Panc1 (cell line): Measurements from ENCODE around the gene GPR137B. TPM values are rescaled to one million over a fixed set of nuclear protein-coding genes. Genes with fewer than 3 reads are reported as not detected.

Experiments used
- ATAC-seq: fragments of 200-7000 bp; cut with Tn5 transposase; 2 replicates; pipeline ENCODE4 v1.9.1; 2020; ENCODE audit warnings: mild to moderate bottlenecking, moderate library complexity
- BruUV-seq: library from RNA; stranded (reverse); fragments of 400-500 nt; replicated peaks from 2 replicates; lab custom pipeline; 2021; lab: Mats Ljungman, UMichigan
- CTCF ChIA-PET: fragments of 300-600 bp; sonication (Branson Sonifier 250); formaldehyde crosslinking; loops from one replicate; lab custom pipeline; 2022; ENCODE audit warnings: antibody characterized with exemption; lab: Charles Lee
- POLR2A ChIA-PET: fragments of 300-600 bp; sonication (Branson Sonifier 250); formaldehyde crosslinking; loops from one replicate; lab custom pipeline; 2022; ENCODE audit warnings: antibody characterized with exemption; lab: Charles Lee
- DNase-seq: peaks from one replicate; pipeline ENCODE4 v3.0.0-alpha.2; 2010; ENCODE audit warnings: low read depth, low spot score
- H3K27ac ChIP-seq: 2 replicates; pipeline ENCODE4 v1.5.1; 2011; ENCODE audit warnings: mild to moderate bottlenecking, low read length, inconsistent platforms
- H3K27me3 ChIP-seq: fragments of 200-500 bp; sonication (Bioruptor generic); 2 replicates; pipeline ENCODE4 v1.6.0; 2014; ENCODE audit warnings: low read length, inconsistent platforms; ENCODE audit not compliant: control insufficient read depth, insufficient read depth
- H3K36me3 ChIP-seq: fragments of 200-500 bp; sonication (Bioruptor generic); 2 replicates; pipeline ENCODE4 v1.5.1; 2014; ENCODE audit warnings: inconsistent platforms, mild to moderate bottlenecking, low read length, moderate library complexity; ENCODE audit not compliant: control insufficient read depth, insufficient read depth
- H3K4me1 ChIP-seq: 2 replicates; pipeline ENCODE4 v1.5.1; 2011; ENCODE audit warnings: inconsistent platforms, mild to moderate bottlenecking, low read length, moderate library complexity; ENCODE audit not compliant: control insufficient read depth, insufficient read depth
- H3K4me3 ChIP-seq, 2 experiments: 2 replicates each; pipeline ENCODE4 v1.5.1; 2011 to 2012; ENCODE audit warnings: low read depth in 2 of 2, low read length in 2 of 2, mild to moderate bottlenecking in 2 of 2, inconsistent platforms in 1 of 2, moderate library complexity in 1 of 2
- H3K9me3 ChIP-seq: fragments of 200-500 bp; sonication (Bioruptor generic); 2 replicates; pipeline ENCODE4 v1.5.1; 2014; ENCODE audit warnings: low read depth, mild to moderate bottlenecking, inconsistent platforms, low read length, moderate library complexity; ENCODE audit not compliant: control insufficient read depth, insufficient read depth
- POLR2AphosphoS5 ChIP-seq: IDR thresholded peaks from 2 replicates; pipeline ENCODE4 v1.6.1; 2012; ENCODE audit warnings: mild to moderate bottlenecking, low read depth, low read length, moderate library complexity
- SIN3A ChIP-seq: IDR thresholded peaks from 2 replicates; pipeline ENCODE4 v1.6.1; 2012; ENCODE audit warnings: low read depth, mild to moderate bottlenecking, low read length, moderate library complexity, borderline replicate concordance; ENCODE audit not compliant: insufficient read depth
- TCF7L2 ChIP-seq: IDR thresholded peaks from 2 replicates; pipeline ENCODE4 v1.6.1; 2011; ENCODE audit warnings: mild to moderate bottlenecking, low read depth, low read length, inconsistent platforms
- in situ Hi-C: cut with HindIII; loops from 2 replicates; pipeline ENCODE4 v1.10.0; 2016; ENCODE audit warnings: low sequenced_read_pairs, low pct_unique_long_range_greater_than_20kb
- intact Hi-C: fragments of 100-400 bp; cut with micrococcal nuclease; formaldehyde crosslinking; loops from one replicate; pipeline ENCODE4 v1.10.0; 2022; ENCODE audit not compliant: unreplicated experiment
- total RNA-seq: library from RNA; stranded (reverse); gene quantifications from one replicate; pipeline ENCODE4 v1.2.1, GENCODE V29; 2021; ENCODE audit not compliant: unreplicated experiment
- TF ChIP-seq, protein P1 (sequence below): fragments of 450-650 bp; IDR thresholded peaks from 2 replicates; pipeline ENCODE4 v1.5.1; 2017; ENCODE audit warnings: mild to moderate bottlenecking
- TF ChIP-seq, protein P2 (sequence below), 2 experiments: IDR thresholded peaks; 2 replicates each; pipeline ENCODE4 v1.6.1; 2011 to 2012; ENCODE audit warnings: low read depth in 2 of 2, control low read depth in 1 of 2, low read length in 1 of 2, mild to moderate bottlenecking in 1 of 2, moderate library complexity in 1 of 2; ENCODE audit not compliant: insufficient read depth in 1 of 2

Gene GPR137B
- total RNA-seq, 1 experiment from 2014 or later, result 25.3 TPM

DNA sequence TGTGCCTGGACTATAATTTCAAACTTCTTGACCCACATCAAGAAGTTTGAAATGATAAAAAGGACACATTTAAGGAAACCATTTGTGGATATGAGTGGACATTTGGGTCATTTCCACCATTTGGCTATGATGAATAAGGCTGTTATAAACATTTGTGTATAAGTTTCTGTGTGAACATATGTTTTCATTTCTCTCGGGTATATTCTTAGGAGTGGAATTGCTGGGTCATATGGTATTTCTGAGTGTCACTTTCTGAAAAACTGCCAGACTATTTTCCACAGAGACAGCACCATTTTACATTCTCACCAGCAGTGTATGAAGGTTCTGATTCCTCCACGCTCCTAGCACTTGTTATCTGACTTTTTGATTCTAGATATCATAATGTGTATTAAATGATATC is 50.8 kb downstream of the GPR137B start:
- no peaks in the 10 kb centered on the region for H3K27me3 ChIP-seq
- no peaks in the 10 kb centered on the region for H3K4me1 ChIP-seq
- POLR2A ChIA-PET, result no interaction called here
- H3K4me3 ChIP-seq, result no peak overlapping the region
- CTCF ChIA-PET, result no interaction called here
- no peaks in the 10 kb centered on the region for H3K9me3 ChIP-seq
- DNase-seq (no peak), ATAC-seq (no peak)
- H3K36me3 ChIP-seq, result no peaks in the 10 kb centered on the region
- in situ Hi-C loops (no loop called here), intact Hi-C loops (no loop called here)
- TF ChIP-seq, protein P1, sequence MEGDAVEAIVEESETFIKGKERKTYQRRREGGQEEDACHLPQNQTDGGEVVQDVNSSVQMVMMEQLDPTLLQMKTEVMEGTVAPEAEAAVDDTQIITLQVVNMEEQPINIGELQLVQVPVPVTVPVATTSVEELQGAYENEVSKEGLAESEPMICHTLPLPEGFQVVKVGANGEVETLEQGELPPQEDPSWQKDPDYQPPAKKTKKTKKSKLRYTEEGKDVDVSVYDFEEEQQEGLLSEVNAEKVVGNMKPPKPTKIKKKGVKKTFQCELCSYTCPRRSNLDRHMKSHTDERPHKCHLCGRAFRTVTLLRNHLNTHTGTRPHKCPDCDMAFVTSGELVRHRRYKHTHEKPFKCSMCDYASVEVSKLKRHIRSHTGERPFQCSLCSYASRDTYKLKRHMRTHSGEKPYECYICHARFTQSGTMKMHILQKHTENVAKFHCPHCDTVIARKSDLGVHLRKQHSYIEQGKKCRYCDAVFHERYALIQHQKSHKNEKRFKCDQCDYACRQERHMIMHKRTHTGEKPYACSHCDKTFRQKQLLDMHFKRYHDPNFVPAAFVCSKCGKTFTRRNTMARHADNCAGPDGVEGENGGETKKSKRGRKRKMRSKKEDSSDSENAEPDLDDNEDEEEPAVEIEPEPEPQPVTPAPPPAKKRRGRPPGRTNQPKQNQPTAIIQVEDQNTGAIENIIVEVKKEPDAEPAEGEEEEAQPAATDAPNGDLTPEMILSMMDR, result no peak
- TF ChIP-seq POLR2AphosphoS5, result no peak
- no peak for TF ChIP-seq SIN3A
- TF ChIP-seq, protein P2, sequence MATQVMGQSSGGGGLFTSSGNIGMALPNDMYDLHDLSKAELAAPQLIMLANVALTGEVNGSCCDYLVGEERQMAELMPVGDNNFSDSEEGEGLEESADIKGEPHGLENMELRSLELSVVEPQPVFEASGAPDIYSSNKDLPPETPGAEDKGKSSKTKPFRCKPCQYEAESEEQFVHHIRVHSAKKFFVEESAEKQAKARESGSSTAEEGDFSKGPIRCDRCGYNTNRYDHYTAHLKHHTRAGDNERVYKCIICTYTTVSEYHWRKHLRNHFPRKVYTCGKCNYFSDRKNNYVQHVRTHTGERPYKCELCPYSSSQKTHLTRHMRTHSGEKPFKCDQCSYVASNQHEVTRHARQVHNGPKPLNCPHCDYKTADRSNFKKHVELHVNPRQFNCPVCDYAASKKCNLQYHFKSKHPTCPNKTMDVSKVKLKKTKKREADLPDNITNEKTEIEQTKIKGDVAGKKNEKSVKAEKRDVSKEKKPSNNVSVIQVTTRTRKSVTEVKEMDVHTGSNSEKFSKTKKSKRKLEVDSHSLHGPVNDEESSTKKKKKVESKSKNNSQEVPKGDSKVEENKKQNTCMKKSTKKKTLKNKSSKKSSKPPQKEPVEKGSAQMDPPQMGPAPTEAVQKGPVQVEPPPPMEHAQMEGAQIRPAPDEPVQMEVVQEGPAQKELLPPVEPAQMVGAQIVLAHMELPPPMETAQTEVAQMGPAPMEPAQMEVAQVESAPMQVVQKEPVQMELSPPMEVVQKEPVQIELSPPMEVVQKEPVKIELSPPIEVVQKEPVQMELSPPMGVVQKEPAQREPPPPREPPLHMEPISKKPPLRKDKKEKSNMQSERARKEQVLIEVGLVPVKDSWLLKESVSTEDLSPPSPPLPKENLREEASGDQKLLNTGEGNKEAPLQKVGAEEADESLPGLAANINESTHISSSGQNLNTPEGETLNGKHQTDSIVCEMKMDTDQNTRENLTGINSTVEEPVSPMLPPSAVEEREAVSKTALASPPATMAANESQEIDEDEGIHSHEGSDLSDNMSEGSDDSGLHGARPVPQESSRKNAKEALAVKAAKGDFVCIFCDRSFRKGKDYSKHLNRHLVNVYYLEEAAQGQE (IDR thresholded peaks at IDR 0.05; ENCODE audit: insufficient read depth in 1 of 2, low read depth in 2 of 2, low read length in 1 of 2), result no peak
- TF ChIP-seq TCF7L2, result no peak
- BruUV-seq, result no TSS peak
- no peak overlapping the region for H3K27ac ChIP-seq

DNA sequence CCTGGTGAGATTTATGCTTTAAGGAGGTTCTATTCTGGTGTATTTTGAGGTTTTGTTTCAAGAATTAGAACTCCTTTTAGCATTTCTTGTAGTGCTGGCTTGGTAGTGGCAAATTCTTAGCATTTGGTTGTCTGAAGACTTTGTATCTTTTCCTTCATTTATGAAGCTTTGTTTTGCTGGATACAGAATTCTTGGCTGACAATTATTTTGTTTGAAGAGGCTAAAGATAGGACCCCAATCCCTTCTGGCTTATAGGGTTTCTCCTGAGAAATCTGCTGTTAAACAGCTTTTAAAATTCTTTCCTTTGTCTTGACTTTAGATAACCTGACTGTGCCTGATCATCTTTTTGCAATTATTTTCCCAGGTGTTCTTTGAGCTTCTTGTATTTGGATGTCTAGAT is 58.6 kb downstream of the GPR137B start:
- ATAC-seq (no peak), DNase-seq (no peak)
- in situ Hi-C loops (no loop called here), intact Hi-C loops (no loop called here)
- Histone ChIP-seq H3K4me3 (no peak overlapping the region), H3K36me3 (no peaks in the 10 kb centered on the region), H3K4me1 (no peaks in the 10 kb centered on the region), H3K27me3 (no peaks in the 10 kb centered on the region), H3K9me3 (no peaks in the 10 kb centered on the region), H3K27ac (no peak overlapping the region)
- CTCF ChIA-PET, result no interaction called here
- BruUV-seq, result no TSS peak
- POLR2A ChIA-PET, result no interaction called here
- TF ChIP-seq, protein P1, result no peak
- TF ChIP-seq TCF7L2 (no peak), POLR2AphosphoS5 (no peak), SIN3A (no peak)
- TF ChIP-seq, protein P2 (IDR thresholded peaks at IDR 0.05; ENCODE audit: insufficient read depth in 1 of 2, low read depth in 2 of 2, low read length in 1 of 2), result no peak
